Body of pancreas (tissue), 4 donors: ENCODE data around the gene KPNA6. TPM values are rescaled to one million over a fixed set of nuclear protein-coding genes. Genes with fewer than 3 reads are reported as not detected.

Experiments used
- ATAC-seq: fragments of 150-250 bp; one replicate; pipeline ENCODE4 v1.9.1; 2016
- DNase-seq, 4 donors: peaks; one replicate each; pipeline ENCODE4 v3.0.0-alpha.2; 2019
- H3K27ac ChIP-seq, 4 donors: fragments of 200-600 bp; sonication (generic); 1 replicate in 3 of 4; 2 replicates in 1 of 4; pipeline versions ENCODE4 v1.5.1 to v1.6.1; 2016 to 2019; ENCODE audit warnings: mild to moderate bottlenecking in 1 of 4, mixed read lengths in 1 of 4, moderate library complexity in 1 of 4
- H3K27me3 ChIP-seq, 2 donors: fragments of 200-600 bp; sonication (generic); one replicate each; pipeline ENCODE4 v1.6.0; 2016; ENCODE audit warnings: mild to moderate bottlenecking in 1 of 2
- H3K36me3 ChIP-seq, 2 donors: fragments of 200-600 bp; sonication (generic); replicated peaks in 1 of 2; 2 replicates each; pipeline ENCODE4 v1.5.1; 2016; ENCODE audit warnings: low read depth in 2 of 2; ENCODE audit not compliant: insufficient read depth in 1 of 2
- H3K4me1 ChIP-seq: fragments of 200-600 bp; sonication (generic); one replicate; pipeline ENCODE4 v1.6.0; 2016
- H3K4me3 ChIP-seq, 2 donors: fragments of 200-600 bp; sonication (generic); 1 replicate in 1 of 2; 2 replicates in 1 of 2; pipeline ENCODE4 v1.5.1; 2016 to 2019
- H3K9me3 ChIP-seq, 3 donors: fragments of 200-600 bp; sonication (generic); 1 replicate in 2 of 3; 2 replicates in 1 of 3; pipeline ENCODE4 v1.5.1; 2016
- POLR2A ChIP-seq, 3 donors: fragments of 450-650 bp; IDR thresholded peaks; one replicate each; pipeline ENCODE4 v1.6.1; 2016; ENCODE audit warnings: antibody characterized with exemption in 3 of 3, mild to moderate bottlenecking in 2 of 3
- WGBS, 2 donors: methylation state at CpG; one replicate each; pipeline ENCODE4 v1.1.5; 2017; 5-methylcytosine and 5-hydroxymethylcytosine counted together
- intact Hi-C: fragments of 100-400 bp; cut with DNase I; formaldehyde crosslinking; loops from one replicate; pipeline ENCODE4 v1.15.1; 2023
- total RNA-seq, 2 donors: library from RNA; depleted of rRNA; stranded (reverse); fragments of >200 nt; gene quantifications; one replicate each; pipeline ENCODE4 v1.1.0, GENCODE V29; 2016
- TF ChIP-seq, protein P1 (sequence below), 7 experiments: fragments of 450-650 bp in 4 of 7; fragments of 200-600 bp in 3 of 7; sonication (generic) in 3 of 7; IDR thresholded peaks; one replicate each; pipeline ENCODE4 v1.5.1; 2016 to 2019; ENCODE audit warnings: antibody characterized with exemption in 7 of 7

KPNA6 gene
- total RNA-seq, 2 donors from 2014 or later = 15.8 to 20.5 TPM

GRCh38 chr1:32201011-32201855, 93.4 kb downstream of the KPNA6 start:
- DNase-seq = peak; percentile 64 to 75 (median 72)
- intact Hi-C loops = no loop called here
- H3K9me3 ChIP-seq = no peaks in the 10 kb centered on the region
- no peaks in the 10 kb centered on the region for H3K27me3 ChIP-seq
- peaks cover 36% of the 10 kb centered on the region for H3K4me1 ChIP-seq
- WGBS, 2 donors = 5 to 7% methylated on average over 11 to 25 of the region's 26 CpGs
- H3K27ac ChIP-seq = peak overlapping the region; percentile 72 to 77 (median 74)
- peak overlapping the region; percentile 52 to 56 for H3K4me3 ChIP-seq
- peaks cover 2 to 5% of the 10 kb centered on the region in 2 donors for H3K36me3 ChIP-seq
- ATAC-seq = peak; percentile 38
- TF ChIP-seq, protein P1, sequence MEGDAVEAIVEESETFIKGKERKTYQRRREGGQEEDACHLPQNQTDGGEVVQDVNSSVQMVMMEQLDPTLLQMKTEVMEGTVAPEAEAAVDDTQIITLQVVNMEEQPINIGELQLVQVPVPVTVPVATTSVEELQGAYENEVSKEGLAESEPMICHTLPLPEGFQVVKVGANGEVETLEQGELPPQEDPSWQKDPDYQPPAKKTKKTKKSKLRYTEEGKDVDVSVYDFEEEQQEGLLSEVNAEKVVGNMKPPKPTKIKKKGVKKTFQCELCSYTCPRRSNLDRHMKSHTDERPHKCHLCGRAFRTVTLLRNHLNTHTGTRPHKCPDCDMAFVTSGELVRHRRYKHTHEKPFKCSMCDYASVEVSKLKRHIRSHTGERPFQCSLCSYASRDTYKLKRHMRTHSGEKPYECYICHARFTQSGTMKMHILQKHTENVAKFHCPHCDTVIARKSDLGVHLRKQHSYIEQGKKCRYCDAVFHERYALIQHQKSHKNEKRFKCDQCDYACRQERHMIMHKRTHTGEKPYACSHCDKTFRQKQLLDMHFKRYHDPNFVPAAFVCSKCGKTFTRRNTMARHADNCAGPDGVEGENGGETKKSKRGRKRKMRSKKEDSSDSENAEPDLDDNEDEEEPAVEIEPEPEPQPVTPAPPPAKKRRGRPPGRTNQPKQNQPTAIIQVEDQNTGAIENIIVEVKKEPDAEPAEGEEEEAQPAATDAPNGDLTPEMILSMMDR (IDR thresholded peaks at IDR 0.05) = peak in 1 of 7 experiments; percentile 18
- peak in 2 of 3 donors; percentile 14 to 19 for TF ChIP-seq POLR2A (IDR thresholded peaks at IDR 0.05)

- Histone ChIP-seq H3K4me3 (peak overlapping the region; percentile 62 to 66), H3K27ac (peak overlapping the region in 3 of 4 donors; percentile 44 to 64 (median 60)), H3K36me3 (no peaks in the 10 kb centered on the region), H3K9me3 (no peaks in the 10 kb centered on the region), H3K27me3 (no peaks in the 10 kb centered on the region), H3K4me1 (peaks cover 42% of the 10 kb centered on the region)
- intact Hi-C loops = no loop called here
- WGBS, 2 donors = 17 to 27% methylated on average over 21 to 26 of the region's 26 CpGs
- TF ChIP-seq, protein P1 (IDR thresholded peaks at IDR 0.05) = no peak
- TF ChIP-seq POLR2A (IDR thresholded peaks at IDR 0.05) = no peak
- DNase-seq (peak in 2 of 4 donors; percentile 30 to 39), ATAC-seq (peak; percentile 10)
These were observed 97.1 kb downstream of the KPNA6 start for GRCh38 chr1:32204943-32205361.

GRCh38 chr1:32205401-32206370, 97.8 kb downstream of the KPNA6 start, which contains the start of gene IQCC:
IQCC (plus strand) TSS chr1:32205671; CDS start chr1:32205682, 11 bp downstream.
- DNase-seq = peak; percentile 91 to 93 (median 92)
- intact Hi-C loops = no loop called here
- TF ChIP-seq, protein P1 (IDR thresholded peaks at IDR 0.05) = peak in 1 of 7 experiments; percentile 24
- peak; percentile 57 to 90 (median 84) for TF ChIP-seq POLR2A (IDR thresholded peaks at IDR 0.05)
- Histone ChIP-seq H3K27me3 (no peaks in the 10 kb centered on the region), H3K36me3 (no peaks in the 10 kb centered on the region), H3K4me3 (peak within 1 kb of the TSS; percentile 62 to 66), H3K27ac (peak within 1 kb of the TSS; percentile 29 to 64 (median 52)), H3K9me3 (no peaks in the 10 kb centered on the region), H3K4me1 (peaks cover 36% of the 10 kb centered on the region)
- ATAC-seq = peak; percentile 89
- WGBS, 2 donors = 0 to 1% methylated on average over 9 to 77 of the region's 77 CpGs

DNA sequence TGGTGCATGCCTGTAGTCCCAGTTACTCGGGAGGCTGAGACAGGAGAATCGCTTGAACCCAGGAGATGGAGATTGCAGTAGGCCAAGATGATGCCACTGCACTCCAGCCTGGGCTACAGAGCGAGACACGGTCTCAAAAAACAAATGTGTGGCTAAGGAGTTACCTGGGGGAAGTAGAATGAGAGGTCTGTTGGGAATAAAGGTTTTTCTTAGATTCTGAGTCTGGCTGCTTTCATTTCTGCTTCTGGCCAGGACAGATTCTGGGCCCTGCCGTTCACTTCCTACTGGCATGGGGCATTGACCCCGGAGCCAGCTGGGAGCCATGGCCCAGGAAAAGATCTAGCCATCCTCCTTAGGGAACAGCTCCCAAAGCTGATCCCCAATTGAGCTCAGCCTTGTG, 100.6 kb downstream of the KPNA6 start:
- Histone ChIP-seq H3K36me3 (no peaks in the 10 kb centered on the region), H3K27ac (peak overlapping the region in 2 of 4 donors; percentile 31 to 47), H3K27me3 (no peaks in the 10 kb centered on the region), H3K4me3 (no peak overlapping the region), H3K9me3 (no peaks in the 10 kb centered on the region), H3K4me1 (peaks cover 22% of the 10 kb centered on the region)
- no peak for DNase-seq
- intact Hi-C loops = no loop called here
- ATAC-seq = no peak
- TF ChIP-seq POLR2A (IDR thresholded peaks at IDR 0.05) = no peak
- TF ChIP-seq, protein P1 (IDR thresholded peaks at IDR 0.05) = no peak
- 79 to 82% methylated on average over 6 of the region's 6 CpGs for WGBS, 2 donors
